Left hindlimb (tissue), 1 donor: ENCODE data around the gene HECW1.

Experiments
- DNase-seq: peaks from one replicate; pipeline ENCODE4 v3.0.0-alpha.2; 2018

The HECW1 gene

GRCh38 chr7:43274752-43275151, 162.3 kb downstream of the HECW1 start:
- DNase-seq: no peak

GRCh38 chr7:43276547-43276946, 164.1 kb downstream of the HECW1 start:
- DNase-seq: no peak

DNA sequence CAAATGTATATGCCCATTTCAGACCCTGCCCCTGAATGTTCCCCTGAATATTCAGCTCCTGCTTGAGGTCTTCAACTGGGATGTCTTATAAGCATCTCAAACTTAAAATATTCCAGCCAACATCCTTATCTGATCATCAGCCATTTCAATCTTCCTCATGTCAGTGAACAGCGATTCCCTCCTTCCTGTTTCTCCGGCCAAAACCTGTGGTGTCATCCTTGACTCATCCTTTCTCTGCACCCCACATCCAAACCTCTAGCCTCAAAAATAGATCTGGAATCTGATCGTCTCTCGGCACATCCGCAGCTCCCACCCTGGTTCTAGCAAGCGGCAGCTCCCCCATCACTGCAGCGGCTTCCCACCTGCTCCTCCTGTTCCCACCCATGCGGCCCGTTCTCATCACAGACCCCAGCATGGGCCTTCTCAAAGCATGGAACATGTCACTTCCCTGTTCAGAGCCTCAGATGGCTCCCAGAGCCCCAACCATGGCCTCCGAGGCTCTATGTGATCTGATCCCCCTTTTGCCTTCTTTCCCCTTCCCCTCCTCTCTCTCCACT, 165.7 kb downstream of the HECW1 start:
- DNase-seq: no peak

GRCh38 chr7:43281268-43281667, 168.8 kb downstream of the HECW1 start:
- DNase-seq: no peak

GRCh38 chr7:43283706-43284105, 171.3 kb downstream of the HECW1 start:
- no peak for DNase-seq

GRCh38 chr7:43289826-43290225, 177.4 kb downstream of the HECW1 start:
- DNase-seq: no peak

GRCh38 chr7:43290978-43291377, 178.5 kb downstream of the HECW1 start:
- DNase-seq: no peak

DNA sequence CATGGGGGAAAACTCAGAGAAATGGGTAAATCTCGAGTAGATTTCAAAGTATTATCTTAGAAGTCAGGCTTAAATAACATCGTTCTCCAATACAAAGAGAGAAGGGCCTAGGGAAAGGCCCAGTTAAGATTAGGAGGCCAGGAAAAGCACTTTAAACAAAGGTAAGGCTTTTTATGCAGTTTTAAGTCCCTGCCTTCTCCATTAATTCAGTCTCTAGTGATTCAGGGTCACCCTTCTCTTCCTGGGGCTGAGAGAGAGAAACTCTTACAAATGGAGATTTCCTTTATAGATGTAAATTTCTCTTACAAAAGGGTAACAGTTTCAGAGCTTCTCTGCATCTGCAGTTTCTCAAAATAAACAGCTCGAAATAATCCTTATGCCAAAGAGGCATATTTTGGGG, 179.3 kb downstream of the HECW1 start:
- no peak for DNase-seq

- no peak for DNase-seq
Measured at GRCh38 chr7:43292384-43292783, 179.9 kb downstream of the HECW1 start.

GRCh38 chr7:43294080-43294630, 181.7 kb downstream of the HECW1 start:
- DNase-seq: no peak

- no peak for DNase-seq
Measured at GRCh38 chr7:43295429-43295828, 183.0 kb downstream of the HECW1 start.

DNA sequence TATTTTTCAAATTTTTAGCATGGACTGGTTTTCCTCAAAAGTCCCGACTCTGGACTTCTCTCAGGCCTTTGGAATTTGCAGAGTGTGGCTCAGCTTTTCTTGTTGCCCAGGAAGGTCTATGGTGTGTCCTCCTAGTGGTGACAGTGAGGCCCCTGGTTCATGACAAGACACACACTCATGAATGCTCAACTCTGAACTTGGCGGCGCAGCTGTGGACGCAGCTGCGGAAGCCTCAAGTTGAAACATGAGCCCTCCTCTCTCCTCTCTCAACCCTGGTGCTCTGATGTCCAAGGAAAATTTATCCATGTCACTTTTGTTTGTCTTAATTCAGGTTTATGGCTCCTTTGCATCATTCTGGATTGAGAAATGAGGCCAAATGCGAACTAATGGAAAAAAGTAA, 183.9 kb downstream of the HECW1 start:
- no peak for DNase-seq

DNA sequence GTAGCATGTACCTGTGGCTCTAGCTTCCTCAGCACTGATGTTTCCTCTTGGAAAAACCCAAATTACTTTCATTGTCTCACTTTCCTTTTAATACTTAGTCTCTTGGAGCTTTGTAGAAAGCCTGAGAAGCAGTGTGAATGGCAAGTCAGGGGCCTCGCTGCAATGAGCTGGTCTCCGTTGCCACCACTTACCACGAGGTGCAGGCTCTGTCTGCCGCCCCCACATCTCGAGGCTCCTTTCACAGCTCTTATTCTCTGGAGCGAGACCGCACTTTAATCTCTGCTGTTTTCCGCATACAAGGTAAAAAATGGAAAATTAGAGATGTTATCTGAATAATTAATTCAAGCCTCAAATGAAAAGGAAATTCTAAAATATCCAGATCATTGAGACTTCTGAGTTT, 186.2 kb downstream of the HECW1 start:
- DNase-seq: no peak

GRCh38 chr7:43300121-43300520, 187.7 kb downstream of the HECW1 start:
- no peak for DNase-seq

DNA sequence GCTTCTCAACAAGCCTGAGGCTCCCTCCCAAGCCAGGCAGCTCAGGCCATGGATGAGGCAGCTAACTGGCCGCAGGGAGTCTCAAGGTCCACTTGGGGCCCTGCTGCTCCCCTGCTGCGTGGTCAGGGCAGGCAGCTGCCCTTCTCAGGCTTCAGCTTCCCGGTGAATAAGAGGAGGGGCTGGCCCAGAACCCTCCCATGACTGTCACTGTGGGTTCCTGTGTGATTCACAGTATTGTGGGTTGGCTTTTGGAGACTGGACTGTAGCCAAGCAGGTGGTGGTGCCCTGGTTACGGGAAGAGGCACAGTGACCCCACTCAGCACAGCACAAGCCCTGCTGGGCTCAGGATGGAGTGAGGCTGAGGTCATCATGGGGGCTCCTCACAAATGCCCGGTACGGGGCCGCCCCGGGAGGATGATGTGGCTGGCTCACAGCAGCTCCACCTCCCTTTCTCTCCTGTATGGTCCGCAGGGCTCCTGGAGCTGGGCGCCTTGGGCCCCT, 189.8 kb downstream of the HECW1 start:
- no peak for DNase-seq

DNA sequence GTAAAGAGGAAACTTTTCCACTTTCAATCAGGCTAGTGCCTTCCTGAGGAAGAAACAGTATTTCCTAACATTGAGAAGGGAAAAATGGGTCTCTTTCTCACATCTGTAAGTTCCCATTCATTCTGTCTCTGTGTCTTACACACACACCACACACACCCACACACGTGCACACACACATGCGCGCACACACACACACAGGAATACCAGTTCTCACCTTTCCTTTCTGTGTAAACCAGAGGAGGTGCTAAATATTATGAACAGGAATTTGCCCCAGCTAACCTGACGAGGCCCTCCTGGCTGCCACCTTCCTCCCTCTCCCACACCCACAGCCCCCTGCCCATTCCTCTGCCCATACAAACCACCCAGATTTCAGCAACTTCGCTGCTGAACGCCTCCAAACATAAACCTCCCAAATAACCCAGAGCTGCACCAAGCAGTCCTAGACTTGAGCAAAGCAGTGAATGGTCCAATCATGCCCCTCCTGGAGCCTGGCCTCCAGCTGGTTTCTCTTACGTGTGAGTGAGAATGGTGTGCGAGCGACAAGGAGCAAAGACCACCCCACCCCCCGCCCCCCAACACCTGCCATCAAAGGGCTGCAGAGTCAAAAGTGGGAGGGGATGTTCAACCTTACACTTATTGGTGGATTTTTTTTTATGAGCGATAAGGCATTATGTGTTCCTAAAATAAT, 190.5 kb downstream of the HECW1 start:
- DNase-seq: no peak

- DNase-seq: no peak
Measured at GRCh38 chr7:43303740-43304241, 191.3 kb downstream of the HECW1 start.

DNA sequence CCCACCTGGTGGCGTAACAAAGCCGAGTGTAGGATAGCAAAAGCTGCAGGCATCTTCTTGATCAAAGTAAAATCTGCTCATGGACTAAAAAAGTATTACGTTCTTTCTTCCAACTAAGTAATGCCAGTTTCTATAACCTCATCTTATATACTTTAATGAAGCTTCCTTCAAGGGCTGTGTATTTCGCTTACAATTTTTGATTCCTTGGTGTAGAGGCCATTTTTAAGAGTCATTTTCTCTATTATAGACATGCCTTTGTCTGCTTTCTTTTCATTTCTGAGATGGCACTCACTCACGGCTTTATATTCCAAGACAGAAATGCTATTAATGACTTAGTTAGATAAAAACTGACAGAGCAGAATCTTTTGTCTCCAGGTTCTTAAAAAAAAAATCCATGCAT, 194.0 kb downstream of the HECW1 start:
- no peak for DNase-seq

- no peak for DNase-seq
Measured at GRCh38 chr7:43307522-43307921, 195.1 kb downstream of the HECW1 start.

- no peak for DNase-seq
Measured at GRCh38 chr7:43308913-43309705, 196.7 kb downstream of the HECW1 start.

- DNase-seq: no peak
Measured at GRCh38 chr7:43309706-43310022, 197.2 kb downstream of the HECW1 start.

GRCh38 chr7:43311052-43311451, 198.6 kb downstream of the HECW1 start:
- DNase-seq: no peak

GRCh38 chr7:43311694-43312093, 199.2 kb downstream of the HECW1 start:
- DNase-seq: no peak
